Measurements from ENCODE around the gene AIFM3. TPM values are rescaled to one million over a fixed set of nuclear protein-coding genes. Genes with fewer than 3 reads are reported as not detected.

AIFM3 gene
- total RNA-seq, 1 donor from 2014 or later: 2.6 TPM

- no peak overlapping the region for H3K4me3 Mint-ChIP-seq
- H3K27me3 Mint-ChIP-seq: peaks cover 11% of the 10 kb centered on the region
- H3K9me3 Mint-ChIP-seq: no peaks in the 10 kb centered on the region
- H3K27ac Mint-ChIP-seq: no peak overlapping the region
- H3K36me3 Mint-ChIP-seq: peaks cover 5% of the 10 kb centered on the region
- no peak for DNase-seq (ENCODE audit: extremely low spot score, unreplicated experiment)
- peaks cover 16% of the 10 kb centered on the region for H3K4me1 Mint-ChIP-seq (ENCODE audit: unreplicated experiment)
- TF ChIP-seq CTCF (conservative IDR thresholded peaks at IDR 0.05): no peak
These were observed 11.5 kb upstream of the AIFM3 start for GRCh38 chr22:20955548-20955947.

GRCh38 chr22:20956258-20957101 lies 10.6 kb upstream of the AIFM3 start:
- no peak for TF ChIP-seq CTCF (conservative IDR thresholded peaks at IDR 0.05)
- Mint-ChIP-seq H3K4me3 (peak overlapping the region; percentile 86), H3K27ac (peak overlapping the region; percentile 77), H3K36me3 (peaks cover 5% of the 10 kb centered on the region), H3K9me3 (no peaks in the 10 kb centered on the region), H3K4me1 (ENCODE audit: unreplicated experiment) (peaks cover 10% of the 10 kb centered on the region), H3K27me3 (peaks cover 11% of the 10 kb centered on the region)
- DNase-seq (ENCODE audit: extremely low spot score, unreplicated experiment): no peak

- no peak for TF ChIP-seq CTCF (conservative IDR thresholded peaks at IDR 0.05)
- Mint-ChIP-seq H3K4me1 (ENCODE audit: unreplicated experiment) (peaks cover 5% of the 10 kb centered on the region), H3K27me3 (peaks cover 15% of the 10 kb centered on the region), H3K27ac (peak overlapping the region; percentile 77), H3K9me3 (no peaks in the 10 kb centered on the region), H3K4me3 (peak overlapping the region; percentile 86), H3K36me3 (peaks cover 5% of the 10 kb centered on the region)
- no peak for DNase-seq (ENCODE audit: extremely low spot score, unreplicated experiment)
These were observed 9.9 kb upstream of the AIFM3 start for GRCh38 chr22:20957102-20957682.

- no peak for DNase-seq (ENCODE audit: extremely low spot score, unreplicated experiment)
These were observed 9.2 kb upstream of the AIFM3 start for GRCh38 chr22:20957683-20958431.

More at GRCh38 chr22:20957683-20958431, 9.2 kb upstream of the AIFM3 start:
- H3K4me1 Mint-ChIP-seq (ENCODE audit: unreplicated experiment): no peaks in the 10 kb centered on the region
- H3K27me3 Mint-ChIP-seq: peaks cover 15% of the 10 kb centered on the region
- peak overlapping the region; percentile 80 for H3K4me3 Mint-ChIP-seq
- H3K9me3 Mint-ChIP-seq: no peaks in the 10 kb centered on the region
- H3K27ac Mint-ChIP-seq: peak overlapping the region; percentile 46
- peaks cover 5% of the 10 kb centered on the region for H3K36me3 Mint-ChIP-seq
- no peak for TF ChIP-seq CTCF (conservative IDR thresholded peaks at IDR 0.05)

Measured in type B pancreatic cell (in vitro differentiated cells).